ENCODE measurements around the gene CNTN5. TPM values are rescaled to one million over a fixed set of nuclear protein-coding genes. Genes with fewer than 3 reads are reported as not detected.

Gene CNTN5
- total RNA-seq, 2 experiments from 2014 or later = not detected

- DNase-seq = no peak
- intact Hi-C loops (cut with DNase I, micrococcal nuclease) = no loop called here
Observed at GRCh38 chr11:100316952-100317351, 1296.2 kb downstream of the CNTN5 start.

GRCh38 chr11:100319691-100320090, 1298.9 kb downstream of the CNTN5 start:
- no peak overlapping the region for H3K27ac ChIP-seq (ENCODE audit: low read depth in 1 of 2, low read length in 2 of 2)
- no peaks in the 10 kb centered on the region for H3K4me1 ChIP-seq (ENCODE audit: insufficient read depth, low read length)
- CTCF ChIA-PET = no interaction called here
- no peaks in the 10 kb centered on the region for H3K36me3 ChIP-seq (ENCODE audit: insufficient read depth, low read length)
- intact Hi-C loops (cut with DNase I, micrococcal nuclease) = no loop called here
- Mint-ChIP-seq H3K9me3 (peaks cover 11% of the 10 kb centered on the region), H3K27me3 (no peaks in the 10 kb centered on the region), H3K27ac (no peak overlapping the region), H3K36me3 (ENCODE audit: low read depth) (no peaks in the 10 kb centered on the region), H3K4me3 (no peak overlapping the region), H3K4me1 (ENCODE audit: low read depth) (no peaks in the 10 kb centered on the region)
- H3K9me3 ChIP-seq (ENCODE audit: control insufficient read depth in 1 of 2, insufficient read depth in 1 of 2, low read length in 2 of 2) = peaks cover 0 to 3% of the 10 kb centered on the region in 2 experiments
- POLR2A ChIA-PET = no interaction called here
- no peaks in the 10 kb centered on the region for H3K27me3 ChIP-seq (ENCODE audit: control insufficient read depth in 1 of 2, insufficient read depth in 2 of 2, low read length in 2 of 2)
- no peak overlapping the region for H3K4me3 ChIP-seq (ENCODE audit: low read length)
- no peak for TF ChIP-seq CTCF (IDR thresholded peaks at IDR 0.05)
- no peak for DNase-seq
- no peak for ATAC-seq (ENCODE audit: poor library complexity)

More at GRCh38 chr11:100316952-100317351, 1296.2 kb downstream of the CNTN5 start:
- POLR2A ChIA-PET = no interaction called here
- Mint-ChIP-seq H3K4me1 (ENCODE audit: low read depth) (no peaks in the 10 kb centered on the region), H3K36me3 (ENCODE audit: low read depth) (no peaks in the 10 kb centered on the region), H3K9me3 (peaks cover 9% of the 10 kb centered on the region), H3K4me3 (no peak overlapping the region), H3K27me3 (no peaks in the 10 kb centered on the region), H3K27ac (no peak overlapping the region)
- no peak for ATAC-seq (ENCODE audit: poor library complexity)
- H3K36me3 ChIP-seq (ENCODE audit: insufficient read depth, low read length) = no peaks in the 10 kb centered on the region
- H3K27me3 ChIP-seq (ENCODE audit: control insufficient read depth in 1 of 2, insufficient read depth in 2 of 2, low read length in 2 of 2) = no peaks in the 10 kb centered on the region
- CTCF ChIA-PET = no interaction called here
- TF ChIP-seq CTCF (IDR thresholded peaks at IDR 0.05) = no peak
- no peak overlapping the region for H3K27ac ChIP-seq (ENCODE audit: low read depth in 1 of 2, low read length in 2 of 2)
- H3K4me3 ChIP-seq (ENCODE audit: low read length) = no peak overlapping the region
- H3K4me1 ChIP-seq (ENCODE audit: insufficient read depth, low read length) = no peaks in the 10 kb centered on the region
- peaks cover 0 to 3% of the 10 kb centered on the region in 2 experiments for H3K9me3 ChIP-seq (ENCODE audit: control insufficient read depth in 1 of 2, insufficient read depth in 1 of 2, low read length in 2 of 2)

GRCh38 chr11:100328626-100329340, 1308.0 kb downstream of the CNTN5 start:
- Histone ChIP-seq H3K4me1 (ENCODE audit: insufficient read depth, low read length) (no peaks in the 10 kb centered on the region), H3K27ac (ENCODE audit: low read depth in 1 of 2, low read length in 2 of 2) (no peak overlapping the region), H3K27me3 (ENCODE audit: control insufficient read depth in 1 of 2, insufficient read depth in 2 of 2, low read length in 2 of 2) (no peaks in the 10 kb centered on the region), H3K4me3 (ENCODE audit: low read length) (no peak overlapping the region), H3K9me3 (ENCODE audit: control insufficient read depth in 1 of 2, insufficient read depth in 1 of 2, low read length in 2 of 2) (peaks cover 0 to 3% of the 10 kb centered on the region in 2 experiments), H3K36me3 (ENCODE audit: insufficient read depth, low read length) (no peaks in the 10 kb centered on the region)
- TF ChIP-seq CTCF (IDR thresholded peaks at IDR 0.05) = no peak
- intact Hi-C loops (cut with DNase I, micrococcal nuclease) = no loop called here
- no peak for ATAC-seq (ENCODE audit: poor library complexity)
- H3K27ac Mint-ChIP-seq = no peak overlapping the region
- H3K36me3 Mint-ChIP-seq (ENCODE audit: low read depth) = no peaks in the 10 kb centered on the region
- ChIA-PET CTCF (no interaction called here), POLR2A (no interaction called here)
- H3K9me3 Mint-ChIP-seq = peaks cover 24% of the 10 kb centered on the region
- no peak for DNase-seq
- no peaks in the 10 kb centered on the region for H3K27me3 Mint-ChIP-seq
- H3K4me1 Mint-ChIP-seq (ENCODE audit: low read depth) = no peaks in the 10 kb centered on the region
- H3K4me3 Mint-ChIP-seq = no peak overlapping the region

All from CD4-positive, alpha-beta T cell (primary cell).